ENCODE data around the gene GRK5.

DNA sequence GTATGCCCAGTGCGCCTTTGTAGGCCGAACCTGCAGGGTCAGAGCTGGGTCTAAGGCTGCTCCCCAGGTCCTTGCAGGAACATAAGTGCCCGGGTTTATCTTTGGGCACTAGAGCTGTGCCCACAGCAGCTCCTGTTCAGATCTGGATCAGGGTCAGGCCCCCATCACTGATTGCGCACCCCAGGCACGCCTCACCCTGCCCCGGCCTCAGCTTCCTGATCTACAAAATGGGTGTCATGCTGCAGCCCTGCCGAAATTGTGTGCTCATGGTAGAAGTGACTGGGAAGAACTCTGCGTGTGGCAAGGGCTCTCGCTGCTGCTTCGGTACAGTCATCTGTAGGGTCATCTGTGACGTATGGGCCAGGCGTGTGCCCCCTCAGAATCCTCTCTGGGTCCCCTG, 100.7 kb downstream of the GRK5 start:
- no peak for TF ChIP-seq EZH2 (IDR thresholded peaks at IDR 0.05; ENCODE audit: borderline replicate concordance, insufficient read depth, low read length, poor library complexity, severe bottlenecking)
- TF ChIP-seq CTCF (IDR thresholded peaks at IDR 0.05; ENCODE audit: poor library complexity, severe bottlenecking) = no peak
- TF ChIP-seq TAF1 (IDR thresholded peaks at IDR 0.05; ENCODE audit: low read depth) = no peak
- no peak for TF ChIP-seq POLR2AphosphoS5 (IDR thresholded peaks at IDR 0.05)
